B cell (primary cell): ENCODE measurements around the gene SWSAP1.

ENCODE experiments used
- CTCF ChIP-seq: fragments of 200-600 bp; IDR thresholded peaks from one replicate; pipeline ENCODE4 v1.8.0; 2022; ENCODE audit warnings: antibody characterized with exemption, mild to moderate bottlenecking
- EZH2 ChIP-seq: IDR thresholded peaks from 2 replicates; pipeline ENCODE4 v1.6.1; 2012; ENCODE audit warnings: borderline replicate concordance, low read depth, mild to moderate bottlenecking, moderate library complexity, low read length; ENCODE audit not compliant: insufficient read depth, poor library complexity, severe bottlenecking

DNA sequence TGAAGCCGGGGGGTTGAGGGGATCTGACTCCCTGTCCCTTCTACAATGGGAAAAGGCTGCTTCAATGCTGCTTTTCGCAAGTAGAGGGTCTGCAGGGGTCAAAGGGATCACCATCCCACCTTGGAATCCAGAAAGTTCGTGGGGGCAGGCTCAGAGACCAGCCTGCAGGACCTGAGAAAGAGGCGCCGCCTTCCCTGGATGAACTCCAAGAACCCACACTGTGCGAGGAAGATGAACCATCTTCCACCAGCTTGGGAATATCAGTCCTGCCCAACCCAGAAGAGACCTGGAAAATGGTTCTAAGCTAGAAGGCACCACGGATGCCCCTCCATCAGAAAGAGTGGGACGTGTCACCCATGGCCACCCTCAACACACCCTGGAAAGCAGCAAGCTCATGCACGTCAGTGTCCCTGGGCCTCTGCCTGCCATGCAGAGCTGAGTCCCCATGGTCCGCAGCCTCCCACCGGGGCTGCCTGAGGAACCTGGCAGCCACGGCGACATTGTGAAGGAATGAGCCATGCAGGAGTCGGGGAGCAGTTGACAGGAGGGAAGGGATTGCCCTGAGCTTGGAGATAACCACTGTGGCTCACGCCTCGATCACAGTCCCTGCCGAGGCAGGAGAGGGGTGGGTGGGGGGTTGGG lies 49.6 kb upstream of the SWSAP1 start:
- TF ChIP-seq CTCF (no peak), EZH2 (no peak)
